ENCODE data around the gene NCOA3. TPM values are rescaled to one million over a fixed set of nuclear protein-coding genes. Genes with fewer than 3 reads are reported as not detected.

Gene NCOA3
- total RNA-seq, 1 donor from 2014 or later = 37.3 TPM

GRCh38 chr20:47614703-47615309, 113.1 kb downstream of the NCOA3 start:
- TF ChIP-seq CTCF (conservative IDR thresholded peaks at IDR 0.05) = no peak
- no peaks in the 10 kb centered on the region for H3K36me3 Mint-ChIP-seq
- H3K4me3 Mint-ChIP-seq = no peak overlapping the region
- H3K9me3 Mint-ChIP-seq = no peaks in the 10 kb centered on the region
- no peak overlapping the region for H3K27ac Mint-ChIP-seq
- no peak for DNase-seq (ENCODE audit: extremely low spot score, unreplicated experiment)
- H3K4me1 Mint-ChIP-seq (ENCODE audit: unreplicated experiment) = peaks cover 16% of the 10 kb centered on the region
- no peaks in the 10 kb centered on the region for H3K27me3 Mint-ChIP-seq

GRCh38 chr20:47618479-47618878, 116.8 kb downstream of the NCOA3 start:
- no peak for TF ChIP-seq CTCF (conservative IDR thresholded peaks at IDR 0.05)
- Mint-ChIP-seq H3K27me3 (no peaks in the 10 kb centered on the region), H3K36me3 (peaks cover 3% of the 10 kb centered on the region), H3K27ac (no peak overlapping the region), H3K9me3 (no peaks in the 10 kb centered on the region), H3K4me1 (ENCODE audit: unreplicated experiment) (peaks cover 8% of the 10 kb centered on the region), H3K4me3 (no peak overlapping the region)
- DNase-seq (ENCODE audit: extremely low spot score, unreplicated experiment) = no peak

- no peak for DNase-seq (ENCODE audit: extremely low spot score, unreplicated experiment)
- no peak overlapping the region for H3K4me3 Mint-ChIP-seq
- H3K36me3 Mint-ChIP-seq = peaks cover 7% of the 10 kb centered on the region
- H3K27ac Mint-ChIP-seq = no peak overlapping the region
- TF ChIP-seq CTCF (conservative IDR thresholded peaks at IDR 0.05) = peak; percentile 94
- H3K9me3 Mint-ChIP-seq = no peaks in the 10 kb centered on the region
- H3K4me1 Mint-ChIP-seq (ENCODE audit: unreplicated experiment) = peaks cover 8% of the 10 kb centered on the region
- H3K27me3 Mint-ChIP-seq = no peaks in the 10 kb centered on the region
These were observed 119.4 kb downstream of the NCOA3 start for GRCh38 chr20:47620808-47621805.

GRCh38 chr20:47622118-47622665, 120.5 kb downstream of the NCOA3 start:
- DNase-seq (ENCODE audit: extremely low spot score, unreplicated experiment) = no peak
- H3K4me1 Mint-ChIP-seq (ENCODE audit: unreplicated experiment) = peaks cover 5% of the 10 kb centered on the region
- peak overlapping the region; percentile 65 for H3K27ac Mint-ChIP-seq
- H3K27me3 Mint-ChIP-seq = no peaks in the 10 kb centered on the region
- H3K36me3 Mint-ChIP-seq = peaks cover 15% of the 10 kb centered on the region
- TF ChIP-seq CTCF (conservative IDR thresholded peaks at IDR 0.05) = no peak
- H3K4me3 Mint-ChIP-seq = no peak overlapping the region
- H3K9me3 Mint-ChIP-seq = no peaks in the 10 kb centered on the region

- no peak for DNase-seq (ENCODE audit: extremely low spot score, unreplicated experiment)
- Mint-ChIP-seq H3K4me1 (ENCODE audit: unreplicated experiment) (peaks cover 5% of the 10 kb centered on the region), H3K27me3 (no peaks in the 10 kb centered on the region), H3K36me3 (peaks cover 22% of the 10 kb centered on the region), H3K9me3 (no peaks in the 10 kb centered on the region), H3K4me3 (no peak overlapping the region), H3K27ac (no peak overlapping the region)
- peak; percentile 34 for TF ChIP-seq CTCF (conservative IDR thresholded peaks at IDR 0.05)
These were observed 121.5 kb downstream of the NCOA3 start for GRCh38 chr20:47623206-47623605.

Data from type B pancreatic cell (in vitro differentiated cells).